GM23248 (cell line): ENCODE results near the gene HAPSTR1. TPM values are rescaled to one million over a fixed set of nuclear protein-coding genes. Genes with fewer than 3 reads are reported as not detected.

ENCODE experiments used
- DNase-seq: peaks from one replicate; pipeline ENCODE4 v3.0.0-alpha.2; 2015
- H2AFZ ChIP-seq: fragments of 200-600 bp; sonication (generic); 2 replicates; pipeline ENCODE4 v1.6.1; 2016; ENCODE audit warnings: antibody characterized with exemption
- H3F3A ChIP-seq: fragments of 200-600 bp; sonication (generic); 2 replicates; pipeline ENCODE4 v1.6.1; 2016; ENCODE audit warnings: mild to moderate bottlenecking, antibody characterized with exemption, mixed run types; ENCODE audit not compliant: insufficient read depth
- H3K27ac ChIP-seq: fragments of 200-600 bp; sonication (generic); 2 replicates; pipeline ENCODE4 v1.5.1; 2016; ENCODE audit warnings: mild to moderate bottlenecking
- H3K27me3 ChIP-seq: fragments of 200-600 bp; sonication (generic); replicated peaks from 2 replicates; pipeline ENCODE4 v1.6.1; 2016; ENCODE audit warnings: mild to moderate bottlenecking; ENCODE audit not compliant: insufficient read depth
- H3K36me3 ChIP-seq: fragments of 200-600 bp; sonication (generic); 2 replicates; pipeline ENCODE4 v1.6.1; 2016; ENCODE audit warnings: low read depth, mild to moderate bottlenecking
- H3K4me1 ChIP-seq: fragments of 200-600 bp; sonication (generic); 2 replicates; pipeline ENCODE4 v1.6.1; 2016; ENCODE audit warnings: mild to moderate bottlenecking; ENCODE audit not compliant: insufficient read depth
- H3K4me2 ChIP-seq: fragments of 200-600 bp; sonication (generic); one replicate; pipeline ENCODE4 v1.6.1; 2016; ENCODE audit warnings: mild to moderate bottlenecking; ENCODE audit not compliant: unreplicated experiment
- H3K4me3 ChIP-seq: fragments of 200-600 bp; sonication (generic); 2 replicates; pipeline ENCODE4 v1.5.1; 2016; ENCODE audit warnings: mild to moderate bottlenecking
- H3K79me2 ChIP-seq: fragments of 200-600 bp; sonication (generic); 2 replicates; pipeline ENCODE4 v1.6.1; 2016; ENCODE audit warnings: mild to moderate bottlenecking; ENCODE audit not compliant: insufficient read depth
- H3K9ac ChIP-seq: fragments of 200-600 bp; sonication (generic); 2 replicates; pipeline ENCODE4 v1.6.1; 2016; ENCODE audit warnings: mild to moderate bottlenecking
- H3K9me2 ChIP-seq: fragments of 200-600 bp; sonication (generic); 2 replicates; pipeline ENCODE4 v1.6.1; 2016; ENCODE audit warnings: mixed run types, mild to moderate bottlenecking, moderate library complexity; ENCODE audit not compliant: insufficient read depth
- H3K9me3 ChIP-seq: fragments of 200-600 bp; sonication (generic); one replicate; pipeline ENCODE4 v1.6.1; 2017; ENCODE audit warnings: low read depth
- H4K20me1 ChIP-seq: fragments of 200-600 bp; sonication (generic); 2 replicates; pipeline ENCODE4 v1.6.0; 2016; ENCODE audit not compliant: insufficient read depth
- EZH2 ChIP-seq: fragments of 200-600 bp; sonication (generic); IDR thresholded peaks from 2 replicates; pipeline ENCODE4 v1.6.1; 2018; ENCODE audit warnings: antibody characterized with exemption, mild to moderate bottlenecking; ENCODE audit not compliant: insufficient read depth, poor library complexity, severe bottlenecking
- EZH2phosphoT487 ChIP-seq: fragments of 200-600 bp; sonication (generic); IDR thresholded peaks from 2 replicates; pipeline ENCODE4 v1.6.1; 2018; ENCODE audit warnings: antibody characterized with exemption, moderate library complexity, mild to moderate bottlenecking, low read depth; ENCODE audit not compliant: insufficient read depth
- WGBS, 2 experiments: methylation state at CpG; one replicate each; pipeline ENCODE4 v1.1.6; 2015 to 2017; ENCODE audit warnings: low lambda C conversion rate in 2 of 2, low coverage in 1 of 2; ENCODE audit errors: missing lambda C conversion rate in 2 of 2; 5-methylcytosine and 5-hydroxymethylcytosine counted together
- in situ Hi-C: fragments of 300-500 bp; cut with MboI; formaldehyde crosslinking; loops from 2 replicates; pipeline ENCODE4 v1.15.0; 2020
- polyA plus RNA-seq: library from polyadenylated mRNA; unstranded; fragments of >200 nt; fragmentation: Nextera tagmentation; extraction: Ambion mirVana; gene quantifications from 2 replicates; pipeline ENCODE4 v1.2.1, GENCODE V29; 2016
- total RNA-seq: library from RNA; depleted of rRNA; stranded (reverse); fragments of >200 nt; shearing (Covaris generic); gene quantifications from 2 replicates; pipeline ENCODE4 v1.2.3, GENCODE V29; 2014

The HAPSTR1 gene
- total and polyA plus RNA-seq, 2 experiments from 2014 or later, result 11.7 to 79.2 TPM

- Histone ChIP-seq H3K4me2 (no peak overlapping the region), H3K4me3 (no peak overlapping the region), H4K20me1 (peaks cover 22% of the 10 kb centered on the region), H3K79me2 (peaks cover 100% of the 10 kb centered on the region), H3K9me2 (no peaks in the 10 kb centered on the region), H3F3A (peaks cover 49% of the 10 kb centered on the region), H3K9ac (no peak overlapping the region), H3K27me3 (no peaks in the 10 kb centered on the region), H3K36me3 (peaks cover 31% of the 10 kb centered on the region), H2AFZ (no peak overlapping the region), H3K4me1 (peaks cover 25% of the 10 kb centered on the region), H3K27ac (no peak overlapping the region), H3K9me3 (no peaks in the 10 kb centered on the region)
- no peak for DNase-seq
- 79 to 80% methylated on average over 12 of the region's 12 CpGs for WGBS, 2 experiments
- in situ Hi-C loops, result loop anchor here (25.0 kb wide), 1 partner anchor 1612 kb away; the partner anchor contains the start of gene NUBP1
- TF ChIP-seq EZH2phosphoT487 (no peak), EZH2 (no peak)
Measured at GRCh38 chr16:9124908-9125584, 33.6 kb downstream of the HAPSTR1 start.

GRCh38 chr16:9125658-9126505 is 34.4 kb downstream of the HAPSTR1 start:
- 76 to 79% methylated on average over 16 to 17 of the region's 17 CpGs for WGBS, 2 experiments
- in situ Hi-C loops, result loop anchor here (25.0 kb wide), 1 partner anchor 1611 kb away; the partner anchor contains the start of gene NUBP1
- Histone ChIP-seq H2AFZ (no peak overlapping the region), H3K4me3 (no peak overlapping the region), H3K9ac (no peak overlapping the region), H3K27me3 (no peaks in the 10 kb centered on the region), H4K20me1 (peaks cover 16% of the 10 kb centered on the region; the same call in 1 of the 2 replicates), H3K79me2 (peaks cover 100% of the 10 kb centered on the region), H3K9me3 (no peaks in the 10 kb centered on the region), H3K4me2 (no peak overlapping the region), H3K36me3 (peaks cover 31% of the 10 kb centered on the region), H3K4me1 (peaks cover 17% of the 10 kb centered on the region), H3K9me2 (no peaks in the 10 kb centered on the region), H3F3A (peaks cover 45% of the 10 kb centered on the region), H3K27ac (no peak overlapping the region)
- DNase-seq, result no peak
- TF ChIP-seq EZH2phosphoT487 (no peak), EZH2 (no peak)

- peaks cover 9% of the 10 kb centered on the region; the same call in 1 of the 2 replicates for H4K20me1 ChIP-seq
- in situ Hi-C loops, result loop anchor here (25.0 kb wide), 1 partner anchor 1611 kb away; the partner anchor contains the start of gene NUBP1
- no peak overlapping the region for H2AFZ ChIP-seq
- DNase-seq, result no peak
- H3K4me1 ChIP-seq, result peaks cover 16% of the 10 kb centered on the region
- peaks cover 27% of the 10 kb centered on the region for H3K36me3 ChIP-seq
- no peaks in the 10 kb centered on the region for H3K9me2 ChIP-seq
- H3K27me3 ChIP-seq, result no peaks in the 10 kb centered on the region
- no peak overlapping the region for H3K4me2 ChIP-seq
- H3F3A ChIP-seq, result peaks cover 38% of the 10 kb centered on the region
- no peak overlapping the region for H3K4me3 ChIP-seq
- no peak overlapping the region for H3K9ac ChIP-seq
- H3K9me3 ChIP-seq, result no peaks in the 10 kb centered on the region
- H3K27ac ChIP-seq, result peak overlapping the region; percentile 65; the same call in 1 of the 2 replicates
- H3K79me2 ChIP-seq, result peaks cover 100% of the 10 kb centered on the region
- 92 to 100% methylated on average over 2 of the region's 2 CpGs for WGBS, 2 experiments
- TF ChIP-seq EZH2phosphoT487, result no peak
- TF ChIP-seq EZH2, result no peak
Measured at GRCh38 chr16:9126609-9127008, 35.2 kb downstream of the HAPSTR1 start.

GRCh38 chr16:9128346-9129342 is 37.2 kb downstream of the HAPSTR1 start:
- Histone ChIP-seq H4K20me1 (peaks cover 7% of the 10 kb centered on the region; the same call in 1 of the 2 replicates), H3K4me1 (peaks cover 16% of the 10 kb centered on the region), H3K27me3 (no peaks in the 10 kb centered on the region), H3K9me2 (no peaks in the 10 kb centered on the region), H3K79me2 (peaks cover 86% of the 10 kb centered on the region), H3K4me3 (no peak overlapping the region), H3F3A (peaks cover 29% of the 10 kb centered on the region), H3K36me3 (peaks cover 10% of the 10 kb centered on the region), H3K9me3 (no peaks in the 10 kb centered on the region), H3K27ac (peak overlapping the region; percentile 65), H3K9ac (peak overlapping the region; percentile 64), H2AFZ (no peak overlapping the region), H3K4me2 (no peak overlapping the region)
- no peak for TF ChIP-seq EZH2phosphoT487
- no peak for TF ChIP-seq EZH2
- DNase-seq, result no peak
- 72 to 75% methylated on average over 14 of the region's 14 CpGs for WGBS, 2 experiments
- in situ Hi-C loops, result loop anchor here (25.0 kb wide), 1 partner anchor 1609 kb away; the partner anchor contains the start of gene NUBP1
